ENCODE results near the gene VGF.
"Not testable (repeated sequence)": the region's sequence is repeated elsewhere in the genome, so short reads cannot be mapped to it uniquely, and the experiment has no call there.

The VGF gene

DNA sequence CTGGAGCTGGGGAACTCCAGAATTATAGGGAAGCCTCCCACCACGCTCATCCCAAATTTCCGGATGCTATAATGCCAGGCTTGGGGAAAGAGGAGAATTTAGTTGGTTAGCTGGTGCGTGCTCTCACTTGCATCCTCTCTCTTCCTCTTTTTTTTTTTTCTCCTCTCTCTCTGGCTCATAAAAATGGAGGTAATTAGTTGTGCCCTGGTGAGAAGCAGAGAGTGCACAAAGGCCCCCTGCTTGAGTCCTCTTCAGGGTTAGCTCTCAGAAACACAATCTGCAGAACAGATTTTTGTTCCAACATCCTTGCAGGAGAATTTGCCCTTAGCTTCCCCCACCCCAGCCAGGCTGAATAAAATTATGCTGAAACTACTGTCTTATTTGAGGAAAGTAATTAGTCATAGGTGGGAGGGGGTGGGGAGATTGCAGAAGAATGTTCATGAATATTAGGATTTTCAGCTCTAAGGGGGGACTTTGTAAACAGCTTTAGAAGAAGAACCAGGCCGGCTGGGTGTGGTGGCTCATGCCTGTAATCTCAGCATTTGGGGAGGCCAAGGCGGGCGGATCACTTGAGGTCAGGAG is 30.9 kb downstream of the VGF start:
- no peak for DNase-seq (ENCODE audit: low spot score)

DNA sequence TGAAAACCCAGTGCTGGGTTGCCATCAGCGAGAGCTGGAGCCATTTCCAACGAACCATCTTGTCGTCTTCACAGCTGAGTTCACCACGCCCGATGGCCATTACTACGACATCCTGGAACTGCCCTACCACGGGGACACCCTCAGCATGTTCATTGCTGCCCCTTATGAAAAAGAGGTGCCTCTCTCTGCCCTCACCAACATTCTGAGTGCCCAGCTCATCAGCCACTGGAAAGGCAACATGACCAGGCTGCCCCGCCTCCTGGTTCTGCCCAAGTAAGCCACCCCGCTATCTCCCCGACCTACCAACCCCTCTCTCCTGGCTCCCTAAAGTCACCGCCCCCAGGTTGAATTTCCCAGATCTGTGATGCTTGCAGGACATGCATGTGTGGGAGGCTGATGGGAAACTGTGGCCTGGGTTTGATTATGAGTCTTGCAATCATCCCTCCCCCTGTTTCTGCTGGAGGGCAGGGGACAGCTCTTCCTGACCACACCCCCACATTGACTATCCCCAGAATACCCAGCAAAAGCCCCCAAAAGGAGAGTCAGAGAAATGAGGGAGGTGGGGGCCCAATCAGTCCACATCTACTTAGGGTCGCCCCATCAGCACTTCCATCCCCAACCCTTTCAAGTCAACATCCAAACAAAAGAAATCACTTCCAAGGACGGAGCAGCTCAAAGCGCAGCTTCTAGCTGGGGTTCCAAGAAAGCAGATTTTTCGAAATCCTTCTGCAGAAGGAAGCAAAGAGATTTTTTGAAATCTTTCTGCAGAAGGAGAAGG is 31.6 kb downstream of the VGF start:
- DNase-seq (ENCODE audit: low spot score), result no peak

DNA sequence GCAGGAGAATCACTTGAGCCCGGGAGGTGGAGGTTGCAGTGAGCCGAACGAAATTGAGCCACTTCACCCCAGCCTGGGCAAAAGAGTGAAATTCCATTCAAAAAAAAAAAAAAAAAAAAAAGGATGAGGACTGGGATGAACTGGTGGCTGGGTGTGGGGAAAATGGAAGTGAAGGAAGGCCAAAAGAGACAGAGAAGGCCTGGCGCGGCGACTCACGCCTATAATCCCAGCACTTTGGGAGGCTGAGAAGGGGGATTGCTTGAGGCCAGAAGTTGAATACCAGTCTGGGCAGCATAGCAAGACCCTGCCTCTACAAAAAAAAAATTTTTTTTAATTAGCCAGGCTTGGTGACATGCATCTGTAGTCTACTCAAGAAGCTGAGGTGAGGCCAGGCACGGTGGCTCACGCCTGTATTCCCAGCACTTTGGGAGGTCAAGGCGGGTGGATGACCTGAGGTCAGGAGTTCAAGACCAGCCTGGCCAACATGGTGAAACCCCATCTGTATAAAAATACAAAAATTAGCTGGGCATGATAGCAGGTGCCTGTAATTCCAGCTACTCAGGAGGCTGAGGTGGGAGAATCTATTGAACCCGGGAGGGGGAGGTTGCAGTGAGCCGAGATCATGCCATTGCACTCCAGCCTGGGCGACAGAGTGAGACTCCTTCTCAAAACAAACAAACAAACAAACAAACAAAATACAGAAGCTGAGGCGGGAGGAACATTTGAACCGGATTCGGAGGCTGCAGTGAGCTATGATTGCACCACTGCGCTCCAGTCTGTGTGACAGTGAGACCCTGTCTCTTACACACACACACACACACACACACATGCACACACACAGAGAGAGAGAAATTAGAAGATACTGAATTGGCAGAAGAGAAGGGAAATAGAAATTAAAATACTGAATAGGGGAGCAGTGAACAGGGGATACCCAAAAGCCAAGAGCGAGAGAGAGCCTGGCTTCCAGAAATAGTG is 32.5 kb downstream of the VGF start:
- not testable (repeated sequence) for DNase-seq (ENCODE audit: low spot score)

GRCh38 chr7:101129603-101130117 is 35.7 kb downstream of the VGF start:
- DNase-seq (ENCODE audit: low spot score), result no peak

GRCh38 chr7:101128040-101128834 is 37.1 kb downstream of the VGF start:
- DNase-seq (ENCODE audit: low spot score), result no peak

- DNase-seq (ENCODE audit: low spot score), result no peak
These were observed 37.8 kb downstream of the VGF start for GRCh38 chr7:101127460-101128039.

DNA sequence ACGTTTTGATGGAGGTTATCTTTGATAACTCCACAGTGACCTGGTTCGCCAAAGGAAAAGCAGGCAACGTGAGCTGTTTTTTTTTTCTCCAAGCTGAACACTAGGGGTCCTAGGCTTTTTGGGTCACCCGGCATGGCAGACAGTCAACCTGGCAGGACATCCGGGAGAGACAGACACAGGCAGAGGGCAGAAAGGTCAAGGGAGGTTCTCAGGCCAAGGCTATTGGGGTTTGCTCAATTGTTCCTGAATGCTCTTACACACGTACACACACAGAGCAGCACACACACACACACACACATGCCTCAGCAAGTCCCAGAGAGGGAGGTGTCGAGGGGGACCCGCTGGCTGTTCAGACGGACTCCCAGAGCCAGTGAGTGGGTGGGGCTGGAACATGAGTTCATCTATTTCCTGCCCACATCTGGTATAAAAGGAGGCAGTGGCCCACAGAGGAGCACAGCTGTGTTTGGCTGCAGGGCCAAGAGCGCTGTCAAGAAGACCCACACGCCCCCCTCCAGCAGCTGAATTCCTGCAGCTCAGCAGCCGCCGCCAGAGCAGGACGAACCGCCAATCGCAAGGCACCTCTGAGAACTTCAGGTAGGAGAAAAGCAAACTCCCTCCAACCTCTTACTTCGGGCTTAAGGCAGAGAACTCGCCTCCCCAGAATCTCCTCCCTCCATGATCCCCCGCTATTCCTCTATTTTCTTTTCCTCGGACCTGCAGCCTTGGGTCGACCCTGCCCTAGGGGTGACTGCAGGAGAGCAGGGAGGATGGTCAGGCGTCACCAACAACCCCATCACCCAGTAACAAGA is 38.5 kb downstream of the VGF start, which contains the start of gene SERPINE1:
Gene SERPINE1, plus strand, starts transcription at position 454 of the 809 bp plus-strand sequence. CDS start 1,290 bp downstream, outside the sequence.
- DNase-seq (ENCODE audit: low spot score), result peak; percentile 63

- no peak for DNase-seq (ENCODE audit: low spot score)
These were observed 39.2 kb downstream of the VGF start for GRCh38 chr7:101125989-101126650.

GRCh38 chr7:101124376-101125056 is 40.9 kb downstream of the VGF start:
- peak; percentile 45 for DNase-seq (ENCODE audit: low spot score)

- no peak for DNase-seq (ENCODE audit: low spot score)
These were observed 41.7 kb downstream of the VGF start for GRCh38 chr7:101123703-101124068.

DNA sequence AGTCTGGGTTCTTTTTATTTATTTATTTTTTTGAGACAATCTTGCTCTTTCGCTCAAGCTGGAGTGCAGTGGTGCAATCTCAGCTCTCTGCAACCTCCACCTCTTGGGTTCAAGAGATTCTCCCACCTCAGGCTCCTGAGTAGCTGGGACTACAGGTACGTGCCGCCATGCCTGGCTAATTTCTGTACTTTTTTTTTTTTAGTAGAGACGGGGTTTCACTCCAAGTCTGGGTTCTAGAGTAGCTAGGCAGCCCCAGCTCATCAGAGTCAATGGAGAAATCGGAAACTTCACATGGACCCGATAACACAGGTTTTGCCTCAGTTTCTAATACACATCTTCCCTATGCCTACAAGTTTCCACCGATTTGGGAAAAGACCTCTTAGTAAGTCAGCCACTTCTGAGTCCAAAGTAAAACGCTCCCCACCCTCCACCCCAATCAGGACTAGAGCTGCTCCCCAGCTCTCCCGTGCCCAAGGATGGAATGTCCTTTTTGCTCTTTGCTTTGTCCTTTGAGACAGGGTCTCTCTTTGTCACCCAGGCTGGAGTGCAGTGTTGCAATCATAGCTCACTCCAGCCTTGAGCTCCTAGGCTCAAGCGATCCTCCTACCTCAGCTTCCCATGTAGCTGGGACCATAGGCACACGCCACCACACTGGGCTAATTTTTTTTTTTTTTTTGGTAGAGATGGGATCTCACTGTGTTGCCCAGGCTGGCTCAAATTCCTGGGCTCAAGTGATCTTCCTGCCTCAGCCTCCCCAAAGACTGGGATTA is 42.3 kb downstream of the VGF start:
- DNase-seq (ENCODE audit: low spot score), result no peak

- DNase-seq (ENCODE audit: low spot score), result peak; percentile 75
These were observed 43.1 kb downstream of the VGF start for GRCh38 chr7:101121991-101122932.

DNA sequence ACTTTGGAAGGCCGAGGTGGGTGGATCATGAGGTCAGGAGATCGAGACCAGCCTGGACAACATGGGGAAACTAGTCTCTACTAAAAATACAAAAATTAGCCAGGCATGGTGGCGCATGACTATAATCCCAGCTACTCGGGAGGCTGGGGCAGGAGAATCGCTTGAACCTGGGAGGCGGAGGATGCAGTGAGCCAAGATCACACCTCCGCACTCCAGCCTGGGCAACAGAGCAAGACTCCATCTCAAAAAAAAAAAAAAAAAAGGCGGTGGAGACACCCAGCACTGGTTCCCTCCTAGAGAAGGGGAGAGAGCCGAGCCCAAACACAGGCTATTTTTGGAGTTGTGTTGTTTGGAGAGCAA is 43.8 kb downstream of the VGF start:
- not testable (repeated sequence) for DNase-seq (ENCODE audit: low spot score)

DNA sequence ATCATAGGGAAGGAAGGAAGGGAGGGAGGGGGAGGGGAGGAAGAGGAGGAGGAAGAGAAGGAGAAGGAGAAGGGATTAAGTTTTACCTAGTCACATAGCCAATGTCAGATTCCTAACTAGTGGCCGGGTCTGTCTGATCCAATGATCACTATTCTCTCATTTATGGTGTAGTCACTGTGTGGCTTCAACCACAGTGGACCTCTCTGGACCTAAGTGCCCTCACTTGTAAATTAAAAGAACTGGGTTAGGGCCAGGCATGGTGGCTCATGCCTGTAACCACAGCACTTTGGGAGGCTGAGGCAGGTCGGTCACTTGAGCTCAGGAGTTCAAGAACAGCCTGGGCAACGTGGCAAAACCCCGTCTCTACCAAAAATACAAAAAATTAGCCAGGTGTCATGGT is 45.1 kb downstream of the VGF start:
- no peak for DNase-seq (ENCODE audit: low spot score)

- DNase-seq (ENCODE audit: low spot score), result no peak
These were observed 45.5 kb downstream of the VGF start for GRCh38 chr7:101119876-101120275.

- DNase-seq (ENCODE audit: low spot score), result no peak
These were observed 46.5 kb downstream of the VGF start for GRCh38 chr7:101118856-101119255.

GRCh38 chr7:101116898-101117297 is 48.5 kb downstream of the VGF start:
- DNase-seq (ENCODE audit: low spot score), result no peak
